Upper lobe of left lung (tissue), 4 donors: Measurements from ENCODE around the gene SCUBE1.
A peak's percentile ranks its signal among the peaks of the same experiment; 100 is the strongest.

Experiments used
- CTCF ChIP-seq, 6 experiments: fragments of 450-650 bp in 4 of 6; fragments of 200-600 bp in 2 of 6; sonication (generic) in 2 of 6; IDR thresholded peaks; one replicate each; pipeline ENCODE4 v1.5.1; 2016 to 2019; ENCODE audit warnings: antibody characterized with exemption in 6 of 6
- EP300 ChIP-seq, 4 donors: sonication (generic); formaldehyde crosslinking; IDR thresholded peaks; one replicate each; pipeline ENCODE4 v1.5.1; 2017; ENCODE audit warnings: antibody characterized with exemption in 4 of 4, control low read depth in 2 of 4
- POLR2AphosphoS5 ChIP-seq, 2 donors: sonication (generic); formaldehyde crosslinking; IDR thresholded peaks; one replicate each; pipeline ENCODE4 v1.5.1; 2017; ENCODE audit warnings: antibody characterized with exemption in 2 of 2

GRCh38 chr22:43152357-43153071 lies 190.7 kb downstream of the SCUBE1 start:
- TF ChIP-seq CTCF (IDR thresholded peaks at IDR 0.05) (no peak), EP300 (IDR thresholded peaks at IDR 0.05) (no peak), POLR2AphosphoS5 (IDR thresholded peaks at IDR 0.05) (peak in 1 of 2 donors; percentile 70)
